Loucy (cell line): ENCODE results near the gene SHROOM2.

Experiments
- EZH2phosphoT487 ChIP-seq: fragments of 200-600 bp; IDR thresholded peaks from 2 replicates; pipeline ENCODE4 v1.6.1; 2018; ENCODE audit warnings: antibody characterized with exemption, mild to moderate bottlenecking, moderate library complexity, borderline replicate concordance
- TF ChIP-seq, protein P1 (sequence below): fragments of 200-600 bp; sonication (generic); conservative IDR thresholded peaks from 2 replicates; pipeline ENCODE4 v1.5.1; 2014; ENCODE audit warnings: mild to moderate bottlenecking, antibody characterized with exemption, low read length

DNA sequence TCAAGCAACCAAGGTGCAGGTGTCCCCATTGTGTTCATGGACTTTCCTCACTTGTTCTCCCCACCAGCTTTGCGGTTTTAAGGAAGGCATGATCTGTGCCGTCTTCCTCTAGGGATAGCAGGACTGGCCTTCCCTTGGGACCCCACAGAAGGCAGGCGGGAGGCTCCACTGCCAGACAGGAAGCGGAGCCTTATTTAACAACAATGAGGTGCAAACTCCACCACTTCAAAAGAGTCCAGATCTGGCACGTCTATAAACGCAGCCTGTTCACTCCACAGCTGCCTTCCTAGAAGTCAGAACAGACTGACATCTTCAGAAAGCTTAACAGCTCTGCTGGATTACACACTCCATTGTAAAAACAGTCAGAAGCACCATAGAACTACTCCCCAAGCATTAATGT, 18.9 kb upstream of the SHROOM2 start:
- TF ChIP-seq, protein P1, sequence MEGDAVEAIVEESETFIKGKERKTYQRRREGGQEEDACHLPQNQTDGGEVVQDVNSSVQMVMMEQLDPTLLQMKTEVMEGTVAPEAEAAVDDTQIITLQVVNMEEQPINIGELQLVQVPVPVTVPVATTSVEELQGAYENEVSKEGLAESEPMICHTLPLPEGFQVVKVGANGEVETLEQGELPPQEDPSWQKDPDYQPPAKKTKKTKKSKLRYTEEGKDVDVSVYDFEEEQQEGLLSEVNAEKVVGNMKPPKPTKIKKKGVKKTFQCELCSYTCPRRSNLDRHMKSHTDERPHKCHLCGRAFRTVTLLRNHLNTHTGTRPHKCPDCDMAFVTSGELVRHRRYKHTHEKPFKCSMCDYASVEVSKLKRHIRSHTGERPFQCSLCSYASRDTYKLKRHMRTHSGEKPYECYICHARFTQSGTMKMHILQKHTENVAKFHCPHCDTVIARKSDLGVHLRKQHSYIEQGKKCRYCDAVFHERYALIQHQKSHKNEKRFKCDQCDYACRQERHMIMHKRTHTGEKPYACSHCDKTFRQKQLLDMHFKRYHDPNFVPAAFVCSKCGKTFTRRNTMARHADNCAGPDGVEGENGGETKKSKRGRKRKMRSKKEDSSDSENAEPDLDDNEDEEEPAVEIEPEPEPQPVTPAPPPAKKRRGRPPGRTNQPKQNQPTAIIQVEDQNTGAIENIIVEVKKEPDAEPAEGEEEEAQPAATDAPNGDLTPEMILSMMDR = no peak
- no peak for TF ChIP-seq EZH2phosphoT487
